ENCODE measurements around the gene PAX7. TPM values are rescaled to one million over a fixed set of nuclear protein-coding genes. Genes with fewer than 3 reads are reported as not detected.

Gene PAX7
- polyA plus RNA-seq, 1 of the 3 experiments (the other 2 are of a cell fraction): not detected

DNA sequence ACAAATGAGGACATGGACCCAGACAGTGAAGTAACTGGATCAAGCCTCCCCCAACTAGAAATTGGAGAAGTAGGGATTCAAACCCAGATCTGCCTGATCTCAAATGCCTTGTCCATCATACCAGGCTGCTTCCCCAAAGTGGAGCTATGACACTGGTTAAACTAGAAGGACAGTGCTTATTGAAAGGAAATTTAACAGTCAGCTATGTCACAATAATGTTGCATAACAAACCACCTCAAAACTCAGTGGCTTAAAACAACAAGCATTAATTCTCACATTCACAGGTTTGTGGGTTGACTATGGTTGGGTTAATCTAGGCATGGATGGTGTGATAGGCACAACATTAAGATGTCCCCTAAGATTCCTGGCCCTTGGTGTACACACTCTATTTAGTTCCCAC lies 121.8 kb downstream of the PAX7 start (continued):
- TF ChIP-seq, protein P1, sequence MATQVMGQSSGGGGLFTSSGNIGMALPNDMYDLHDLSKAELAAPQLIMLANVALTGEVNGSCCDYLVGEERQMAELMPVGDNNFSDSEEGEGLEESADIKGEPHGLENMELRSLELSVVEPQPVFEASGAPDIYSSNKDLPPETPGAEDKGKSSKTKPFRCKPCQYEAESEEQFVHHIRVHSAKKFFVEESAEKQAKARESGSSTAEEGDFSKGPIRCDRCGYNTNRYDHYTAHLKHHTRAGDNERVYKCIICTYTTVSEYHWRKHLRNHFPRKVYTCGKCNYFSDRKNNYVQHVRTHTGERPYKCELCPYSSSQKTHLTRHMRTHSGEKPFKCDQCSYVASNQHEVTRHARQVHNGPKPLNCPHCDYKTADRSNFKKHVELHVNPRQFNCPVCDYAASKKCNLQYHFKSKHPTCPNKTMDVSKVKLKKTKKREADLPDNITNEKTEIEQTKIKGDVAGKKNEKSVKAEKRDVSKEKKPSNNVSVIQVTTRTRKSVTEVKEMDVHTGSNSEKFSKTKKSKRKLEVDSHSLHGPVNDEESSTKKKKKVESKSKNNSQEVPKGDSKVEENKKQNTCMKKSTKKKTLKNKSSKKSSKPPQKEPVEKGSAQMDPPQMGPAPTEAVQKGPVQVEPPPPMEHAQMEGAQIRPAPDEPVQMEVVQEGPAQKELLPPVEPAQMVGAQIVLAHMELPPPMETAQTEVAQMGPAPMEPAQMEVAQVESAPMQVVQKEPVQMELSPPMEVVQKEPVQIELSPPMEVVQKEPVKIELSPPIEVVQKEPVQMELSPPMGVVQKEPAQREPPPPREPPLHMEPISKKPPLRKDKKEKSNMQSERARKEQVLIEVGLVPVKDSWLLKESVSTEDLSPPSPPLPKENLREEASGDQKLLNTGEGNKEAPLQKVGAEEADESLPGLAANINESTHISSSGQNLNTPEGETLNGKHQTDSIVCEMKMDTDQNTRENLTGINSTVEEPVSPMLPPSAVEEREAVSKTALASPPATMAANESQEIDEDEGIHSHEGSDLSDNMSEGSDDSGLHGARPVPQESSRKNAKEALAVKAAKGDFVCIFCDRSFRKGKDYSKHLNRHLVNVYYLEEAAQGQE (IDR thresholded peaks at IDR 0.05; ENCODE audit: low read depth, low read length): no peak
- no peak for TF ChIP-seq SMC3 (IDR thresholded peaks at IDR 0.05; ENCODE audit: low read depth, low read length)
- TF ChIP-seq POLR2AphosphoS5 (IDR thresholded peaks at IDR 0.05; ENCODE audit: low read depth, low read length): no peak

DNA sequence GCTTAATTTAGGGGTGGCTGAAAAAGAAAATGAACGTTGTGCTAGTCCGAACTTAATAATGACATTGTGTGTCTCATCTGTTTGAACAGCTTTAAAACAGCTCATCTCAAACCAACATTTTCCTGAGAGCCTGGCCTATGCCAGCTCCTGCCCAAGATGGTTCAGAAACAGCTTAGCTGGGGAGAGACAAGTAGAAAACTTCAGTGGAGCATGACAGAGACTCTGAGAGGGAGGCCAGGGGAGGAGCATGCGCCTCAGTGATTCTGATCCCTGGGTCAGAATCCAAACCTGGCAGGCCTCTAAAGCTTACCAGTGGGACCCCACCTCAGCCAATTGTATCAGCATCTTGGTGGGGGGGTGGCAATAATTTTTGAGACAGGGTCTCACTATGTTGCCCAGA lies 129.5 kb downstream of the PAX7 start:
- no peaks in the 10 kb centered on the region for H3K79me2 ChIP-seq (ENCODE audit: insufficient read depth)
- no peak overlapping the region for H3K4me2 ChIP-seq
- 68% methylated on average over 3 of the region's 3 CpGs for WGBS (ENCODE audit: low lambda C conversion rate)
- no peak overlapping the region for H3K9ac ChIP-seq
- no peaks in the 10 kb centered on the region for H3K27me3 ChIP-seq (ENCODE audit: insufficient read depth)
- H3K27ac ChIP-seq (ENCODE audit: low read depth in 2 of 2, low read length in 1 of 2): no peak overlapping the region
- H3K4me3 ChIP-seq (ENCODE audit: low read depth in 2 of 2, low read length in 1 of 2): no peak overlapping the region
- H3F3A ChIP-seq (replicated peaks; ENCODE audit: insufficient read depth): no peaks in the 10 kb centered on the region
- H3K4me1 ChIP-seq (ENCODE audit: control insufficient read depth in 1 of 2, insufficient read depth in 2 of 2, low read depth in 1 of 2, low read length in 1 of 2): no peaks in the 10 kb centered on the region; a peak in 1 of 4 replicates
- H3K9me3 ChIP-seq: no peaks in the 10 kb centered on the region
- H3K36me3 ChIP-seq (replicated peaks in 1 of 2; ENCODE audit: control insufficient read depth in 1 of 2, insufficient read depth in 2 of 2, low read length in 1 of 2): no peaks in the 10 kb centered on the region
- H2AFZ ChIP-seq (ENCODE audit: low read depth): no peak overlapping the region
- POLR2A ChIA-PET: no interaction called here
- H4K20me1 ChIP-seq (ENCODE audit: insufficient read depth): no peaks in the 10 kb centered on the region
- no peak for DNase-seq
- TF ChIP-seq RCOR1 (IDR thresholded peaks at IDR 0.05; ENCODE audit: low read length) (no peak), GABPA (IDR thresholded peaks at IDR 0.05; ENCODE audit: low read depth) (no peak), RAD21 (IDR thresholded peaks at IDR 0.05; ENCODE audit: low read length) (no peak), CHD2 (IDR thresholded peaks at IDR 0.05; ENCODE audit: low read length, partially characterized antibody) (no peak), JUND (IDR thresholded peaks at IDR 0.05) (no peak), FOSL2 (IDR thresholded peaks at IDR 0.05; ENCODE audit: borderline replicate concordance, low read depth) (no peak), FOXJ3 (CRISPR knock-in tag; IDR thresholded peaks at IDR 0.05) (no peak), YY1 (IDR thresholded peaks at IDR 0.05; ENCODE audit: low read depth) (no peak), TAF1 (IDR thresholded peaks at IDR 0.05; ENCODE audit: borderline replicate concordance, low read depth, low read length) (no peak), TCF12 (IDR thresholded peaks at IDR 0.05) (no peak), ELF1 (IDR thresholded peaks at IDR 0.05) (no peak), RFX5 (IDR thresholded peaks at IDR 0.05; ENCODE audit: low read length) (no peak), MAX (IDR thresholded peaks at IDR 0.05; ENCODE audit: low read depth) (no peak), SIN3A (IDR thresholded peaks at IDR 0.05; ENCODE audit: borderline replicate concordance, low read depth, low read length) (no peak)
- H3K9me2 ChIP-seq: no peaks in the 10 kb centered on the region
- CTCF ChIA-PET: interaction anchor here (1.0 kb wide), 1 partner anchor 163 kb away, joined by 3 read pairs; no protein-coding TSS in a partner anchor

Measured in SK-N-SH (cell line).